ENCODE measurements around the gene CHAF1B.
"Not testable (repeated sequence)": the region's sequence is repeated elsewhere in the genome, so short reads cannot be mapped to it uniquely, and the experiment has no call there.

Gene CHAF1B
- long read RNA-seq, full-length matches to known transcripts: 108 of 134 reads
- long read RNA-seq, partial matches to known transcripts: 6 of 134 reads
- long read RNA-seq, other reads (novel, unspliced or antisense): 20 of 134 reads

DNA sequence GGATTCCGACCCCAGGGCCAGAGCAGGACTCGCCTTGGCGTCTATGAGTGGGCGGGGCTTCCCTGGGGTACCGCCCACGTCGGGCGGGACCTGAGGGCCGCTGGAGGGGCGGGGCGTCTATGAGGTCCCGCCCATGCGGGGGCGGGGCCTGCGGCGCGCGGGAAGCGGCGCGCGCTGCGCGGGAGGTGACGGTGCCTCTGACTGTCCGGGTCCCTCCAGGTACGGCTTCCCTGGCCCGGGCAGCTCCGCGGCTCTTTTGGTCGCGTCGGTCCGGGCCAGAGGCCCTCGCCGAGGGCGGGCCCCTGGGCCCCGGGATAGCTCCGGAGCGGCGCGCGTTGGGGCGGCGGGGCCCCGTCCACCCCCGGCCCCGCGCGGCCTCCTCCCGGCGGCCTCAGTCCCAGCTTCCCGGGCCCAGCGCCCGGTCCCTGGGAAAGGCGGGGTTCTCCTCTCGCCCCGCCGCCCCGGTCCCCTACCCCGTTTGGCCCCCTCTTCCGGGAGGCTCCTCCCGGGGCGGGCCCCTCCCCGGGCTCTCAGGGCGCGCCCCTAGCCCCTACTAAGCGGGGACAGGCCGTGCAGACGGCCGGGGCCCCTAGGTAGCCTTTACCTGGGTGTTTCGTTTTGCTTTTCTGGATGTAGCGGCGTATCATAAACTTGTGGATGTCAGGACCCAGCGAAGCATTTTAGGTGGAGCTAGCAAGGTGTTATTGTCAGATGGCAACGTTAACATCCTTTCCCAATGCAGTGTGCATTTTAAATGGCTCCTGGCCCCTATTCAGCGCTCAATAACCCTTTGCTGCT lies at the start of gene CHAF1B:
CHAF1B (plus strand) TSS at position 160 of the 798 bp plus-strand sequence. CDS start 745 bp downstream, outside the sequence.
- Histone ChIP-seq H3K4me3 (replicated peaks; ENCODE audit: insufficient read depth, low read length) (peak within 1 kb of the TSS; percentile 73), H3K27me3 (ENCODE audit: insufficient read depth, poor library complexity, severe bottlenecking) (no peaks in the 10 kb centered on the region), H3K27ac (replicated peaks) (peak within 1 kb of the TSS; percentile 61)
- no peak for TF ChIP-seq SPI1 (IDR thresholded peaks at IDR 0.05; ENCODE audit: borderline replicate concordance, low read depth)
- TF ChIP-seq, protein P1, sequence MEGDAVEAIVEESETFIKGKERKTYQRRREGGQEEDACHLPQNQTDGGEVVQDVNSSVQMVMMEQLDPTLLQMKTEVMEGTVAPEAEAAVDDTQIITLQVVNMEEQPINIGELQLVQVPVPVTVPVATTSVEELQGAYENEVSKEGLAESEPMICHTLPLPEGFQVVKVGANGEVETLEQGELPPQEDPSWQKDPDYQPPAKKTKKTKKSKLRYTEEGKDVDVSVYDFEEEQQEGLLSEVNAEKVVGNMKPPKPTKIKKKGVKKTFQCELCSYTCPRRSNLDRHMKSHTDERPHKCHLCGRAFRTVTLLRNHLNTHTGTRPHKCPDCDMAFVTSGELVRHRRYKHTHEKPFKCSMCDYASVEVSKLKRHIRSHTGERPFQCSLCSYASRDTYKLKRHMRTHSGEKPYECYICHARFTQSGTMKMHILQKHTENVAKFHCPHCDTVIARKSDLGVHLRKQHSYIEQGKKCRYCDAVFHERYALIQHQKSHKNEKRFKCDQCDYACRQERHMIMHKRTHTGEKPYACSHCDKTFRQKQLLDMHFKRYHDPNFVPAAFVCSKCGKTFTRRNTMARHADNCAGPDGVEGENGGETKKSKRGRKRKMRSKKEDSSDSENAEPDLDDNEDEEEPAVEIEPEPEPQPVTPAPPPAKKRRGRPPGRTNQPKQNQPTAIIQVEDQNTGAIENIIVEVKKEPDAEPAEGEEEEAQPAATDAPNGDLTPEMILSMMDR (IDR thresholded peaks at IDR 0.05; ENCODE audit: insufficient read depth, low read length): no peak
- TF ChIP-seq POLR2AphosphoS5 (IDR thresholded peaks at IDR 0.05; ENCODE audit: low read depth): peak; percentile 61
- peak; percentile 59 to 62 for DNase-seq (ENCODE audit: low read depth in 1 of 2, low spot score in 1 of 2)

DNA sequence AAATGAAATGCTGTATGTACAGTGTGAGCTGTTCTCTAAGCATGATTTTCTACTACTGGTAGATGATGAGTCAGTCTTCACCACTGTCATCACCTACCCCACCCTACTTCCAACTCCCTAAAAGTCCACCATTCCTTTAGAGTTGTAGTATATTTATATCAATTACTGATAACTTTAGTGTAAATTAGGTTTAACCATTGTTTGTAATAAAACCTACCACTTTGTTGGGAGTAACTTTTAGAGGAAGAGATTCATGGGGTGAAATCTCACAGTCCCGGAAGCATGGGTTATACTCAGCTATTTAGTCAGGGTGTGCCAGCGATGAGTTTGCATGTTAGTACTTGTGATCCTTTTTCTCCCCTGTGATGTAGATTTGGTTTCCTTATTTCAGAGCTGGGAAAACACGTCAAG lies 48.1 kb upstream of the CHAF1B start:
- TF ChIP-seq SPI1 (IDR thresholded peaks at IDR 0.05; ENCODE audit: borderline replicate concordance, low read depth) (no peak), POLR2AphosphoS5 (IDR thresholded peaks at IDR 0.05; ENCODE audit: low read depth) (no peak), GABPA (IDR thresholded peaks at IDR 0.05; ENCODE audit: low read depth) (no peak)
- TF ChIP-seq, protein P1 (IDR thresholded peaks at IDR 0.05; ENCODE audit: insufficient read depth, low read length): no peak
- TF ChIP-seq, protein P2, sequence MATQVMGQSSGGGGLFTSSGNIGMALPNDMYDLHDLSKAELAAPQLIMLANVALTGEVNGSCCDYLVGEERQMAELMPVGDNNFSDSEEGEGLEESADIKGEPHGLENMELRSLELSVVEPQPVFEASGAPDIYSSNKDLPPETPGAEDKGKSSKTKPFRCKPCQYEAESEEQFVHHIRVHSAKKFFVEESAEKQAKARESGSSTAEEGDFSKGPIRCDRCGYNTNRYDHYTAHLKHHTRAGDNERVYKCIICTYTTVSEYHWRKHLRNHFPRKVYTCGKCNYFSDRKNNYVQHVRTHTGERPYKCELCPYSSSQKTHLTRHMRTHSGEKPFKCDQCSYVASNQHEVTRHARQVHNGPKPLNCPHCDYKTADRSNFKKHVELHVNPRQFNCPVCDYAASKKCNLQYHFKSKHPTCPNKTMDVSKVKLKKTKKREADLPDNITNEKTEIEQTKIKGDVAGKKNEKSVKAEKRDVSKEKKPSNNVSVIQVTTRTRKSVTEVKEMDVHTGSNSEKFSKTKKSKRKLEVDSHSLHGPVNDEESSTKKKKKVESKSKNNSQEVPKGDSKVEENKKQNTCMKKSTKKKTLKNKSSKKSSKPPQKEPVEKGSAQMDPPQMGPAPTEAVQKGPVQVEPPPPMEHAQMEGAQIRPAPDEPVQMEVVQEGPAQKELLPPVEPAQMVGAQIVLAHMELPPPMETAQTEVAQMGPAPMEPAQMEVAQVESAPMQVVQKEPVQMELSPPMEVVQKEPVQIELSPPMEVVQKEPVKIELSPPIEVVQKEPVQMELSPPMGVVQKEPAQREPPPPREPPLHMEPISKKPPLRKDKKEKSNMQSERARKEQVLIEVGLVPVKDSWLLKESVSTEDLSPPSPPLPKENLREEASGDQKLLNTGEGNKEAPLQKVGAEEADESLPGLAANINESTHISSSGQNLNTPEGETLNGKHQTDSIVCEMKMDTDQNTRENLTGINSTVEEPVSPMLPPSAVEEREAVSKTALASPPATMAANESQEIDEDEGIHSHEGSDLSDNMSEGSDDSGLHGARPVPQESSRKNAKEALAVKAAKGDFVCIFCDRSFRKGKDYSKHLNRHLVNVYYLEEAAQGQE (IDR thresholded peaks at IDR 0.05; ENCODE audit: insufficient replicate concordance, low read depth): no peak
- Histone ChIP-seq H3K4me3 (replicated peaks; ENCODE audit: insufficient read depth, low read length) (no peak overlapping the region), H3K27ac (replicated peaks) (no peak overlapping the region), H3K27me3 (ENCODE audit: insufficient read depth, poor library complexity, severe bottlenecking) (no peaks in the 10 kb centered on the region)
- DNase-seq (ENCODE audit: low read depth in 1 of 2, low spot score in 1 of 2): no peak

DNA sequence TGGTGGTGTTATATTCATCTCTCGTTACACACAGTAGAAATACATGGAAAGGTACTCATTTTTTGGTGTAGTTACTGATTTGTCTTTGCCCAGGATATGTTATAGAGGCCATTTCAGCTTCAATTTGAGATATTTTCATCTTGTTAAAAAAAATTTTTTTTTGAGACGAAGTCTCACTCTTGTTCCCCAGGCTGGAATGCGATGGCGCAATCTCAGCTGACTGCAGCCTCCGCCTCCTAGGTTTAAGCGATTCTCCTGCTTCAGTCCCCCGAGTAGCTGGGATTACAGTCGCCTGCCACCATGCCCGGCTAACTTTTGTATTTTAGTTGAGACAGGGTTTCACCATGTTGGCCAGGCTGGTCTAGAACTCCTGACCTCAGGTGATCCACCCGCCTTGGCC lies 46.2 kb upstream of the CHAF1B start:
- no peak for DNase-seq (ENCODE audit: low read depth in 1 of 2, low spot score in 1 of 2)
- Histone ChIP-seq H3K27me3 (ENCODE audit: insufficient read depth, poor library complexity, severe bottlenecking) (no peaks in the 10 kb centered on the region), H3K4me3 (replicated peaks; ENCODE audit: insufficient read depth, low read length) (no peak overlapping the region), H3K27ac (replicated peaks) (no peak overlapping the region)
- TF ChIP-seq GABPA (IDR thresholded peaks at IDR 0.05; ENCODE audit: low read depth) (no peak), POLR2AphosphoS5 (IDR thresholded peaks at IDR 0.05; ENCODE audit: low read depth) (no peak), SPI1 (IDR thresholded peaks at IDR 0.05; ENCODE audit: borderline replicate concordance, low read depth) (no peak)
- TF ChIP-seq, protein P2 (IDR thresholded peaks at IDR 0.05; ENCODE audit: insufficient replicate concordance, low read depth): no peak
- TF ChIP-seq, protein P1 (IDR thresholded peaks at IDR 0.05; ENCODE audit: insufficient read depth, low read length): no peak

DNA sequence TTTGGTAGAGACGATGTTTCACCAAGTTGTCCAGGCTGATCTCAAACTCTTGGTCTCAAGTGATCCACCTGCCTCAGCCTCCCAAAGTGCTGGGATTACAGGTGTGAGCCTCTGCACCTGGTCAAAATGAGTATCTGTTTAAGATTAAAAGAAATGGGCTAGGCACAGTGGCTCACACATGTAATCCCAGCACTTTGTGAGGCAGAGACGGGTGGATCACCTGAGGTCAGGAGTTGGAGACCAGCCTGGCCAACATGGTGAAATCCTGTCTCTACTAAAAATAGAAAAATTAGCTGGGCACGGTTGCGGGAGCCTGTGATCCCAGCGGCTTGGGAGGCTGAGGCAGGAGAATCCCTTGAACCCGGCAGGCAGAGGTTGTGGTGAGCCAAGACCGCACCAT lies 42.6 kb upstream of the CHAF1B start:
- not testable (repeated sequence) for DNase-seq (ENCODE audit: low read depth in 1 of 2, low spot score in 1 of 2); H3K4me3 ChIP-seq (replicated peaks; ENCODE audit: insufficient read depth, low read length); H3K27me3 ChIP-seq (ENCODE audit: insufficient read depth, poor library complexity, severe bottlenecking); H3K27ac ChIP-seq (replicated peaks)

All from HL-60 (cell line).